ENCODE data around the gene SCYGR5.

GRCh38 chr2:227707390-227707789, 40.8 kb downstream of the SCYGR5 start:
- TF ChIP-seq CTCF (IDR thresholded peaks at IDR 0.05; ENCODE audit: insufficient read depth, low read length, poor library complexity, severe bottlenecking) (no peak), EZH2phosphoT487 (conservative IDR thresholded peaks at IDR 0.05; ENCODE audit: low read length) (no peak)
